Upper lobe of left lung (tissue), 6 donors: ENCODE measurements around the gene CSE1L. TPM values are rescaled to one million over a fixed set of nuclear protein-coding genes. Genes with fewer than 3 reads are reported as not detected.
"Not testable (repeated sequence)": the region's sequence is repeated elsewhere in the genome, so short reads cannot be mapped to it uniquely, and the experiment has no call there.

Experiments used
- ATAC-seq, 2 donors: fragments of 200-7000 bp; cut with Tn5 transposase; one replicate each; pipeline ENCODE4 v1.9.1; 2022; ENCODE audit warnings: mild to moderate bottlenecking in 2 of 2, moderate library complexity in 2 of 2; ENCODE audit not compliant: low FRiP score in 2 of 2
- DNase-seq, 2 donors: peaks; one replicate each; pipeline ENCODE4 v3.0.0-alpha.2; 2019 to 2020
- H3K27ac ChIP-seq, 4 donors: fragments of 200-600 bp; sonication (generic); one replicate each; pipeline ENCODE4 v1.5.1; 2016 to 2019
- H3K27me3 ChIP-seq, 4 donors: fragments of 200-600 bp; sonication (generic); one replicate each; pipeline ENCODE4 v1.5.1; 2017 to 2019
- H3K36me3 ChIP-seq, 4 donors: fragments of 200-600 bp; sonication (generic); one replicate each; pipeline ENCODE4 v1.5.1; 2016 to 2019
- H3K4me1 ChIP-seq, 4 donors: fragments of 200-600 bp; sonication (generic); one replicate each; pipeline ENCODE4 v1.5.1; 2018 to 2019
- H3K4me3 ChIP-seq, 4 donors: fragments of 200-600 bp; sonication (generic); one replicate each; pipeline ENCODE4 v1.5.1; 2017 to 2019; ENCODE audit warnings: mild to moderate bottlenecking in 2 of 4, moderate library complexity in 1 of 4
- H3K9me3 ChIP-seq, 4 donors: fragments of 200-600 bp; sonication (generic); one replicate each; pipeline ENCODE4 v1.5.1; 2018 to 2019
- EP300 ChIP-seq, 4 donors: sonication (generic); formaldehyde crosslinking; IDR thresholded peaks; one replicate each; pipeline ENCODE4 v1.5.1; 2017; ENCODE audit warnings: antibody characterized with exemption in 4 of 4, control low read depth in 2 of 4
- POLR2A ChIP-seq, 4 donors: fragments of 450-650 bp; IDR thresholded peaks; one replicate each; pipeline ENCODE4 v1.5.1; 2016 to 2017; ENCODE audit warnings: antibody characterized with exemption in 4 of 4, mild to moderate bottlenecking in 2 of 4
- POLR2AphosphoS5 ChIP-seq, 2 donors: sonication (generic); formaldehyde crosslinking; IDR thresholded peaks; one replicate each; pipeline ENCODE4 v1.5.1; 2017; ENCODE audit warnings: antibody characterized with exemption in 2 of 2
- WGBS, 2 donors: methylation state at CpG; one replicate each; pipeline ENCODE4 v1.1.5; 2017 to 2018; 5-methylcytosine and 5-hydroxymethylcytosine counted together
- total RNA-seq, 6 donors: library from RNA; depleted of rRNA in 4 of 6; stranded (reverse); fragments of >200 nt in 4 of 6; gene quantifications; one replicate each; pipeline versions ENCODE4 v1.1.0 to v1.2.1, GENCODE V29; 2016 to 2021
- TF ChIP-seq, protein P1 (sequence below), 6 experiments: fragments of 450-650 bp in 4 of 6; fragments of 200-600 bp in 2 of 6; sonication (generic) in 2 of 6; IDR thresholded peaks; one replicate each; pipeline ENCODE4 v1.5.1; 2016 to 2019; ENCODE audit warnings: antibody characterized with exemption in 6 of 6
- donor health status: DM: no; HTN: no; CAD: no; lungs with moderate emphysema.
- donor health status: DM: no; HTN: yes; CAD: no; lungs with severe emphysema.

Gene CSE1L
- total RNA-seq, 6 donors from 2014 or later, result 10.4 to 40.4 (median 27.2) TPM

- peaks cover 20 to 71% (median 40%) of the 10 kb centered on the region in 4 donors for H3K36me3 ChIP-seq
- H3K4me3 ChIP-seq, result no peak overlapping the region
- no peak overlapping the region for H3K27ac ChIP-seq
- H3K9me3 ChIP-seq, result no peaks in the 10 kb centered on the region
- no peak for DNase-seq
- no peak for ATAC-seq
- WGBS, 2 donors, result 64 to 66% methylated on average over 4 of the region's 4 CpGs
- TF ChIP-seq, protein P1, sequence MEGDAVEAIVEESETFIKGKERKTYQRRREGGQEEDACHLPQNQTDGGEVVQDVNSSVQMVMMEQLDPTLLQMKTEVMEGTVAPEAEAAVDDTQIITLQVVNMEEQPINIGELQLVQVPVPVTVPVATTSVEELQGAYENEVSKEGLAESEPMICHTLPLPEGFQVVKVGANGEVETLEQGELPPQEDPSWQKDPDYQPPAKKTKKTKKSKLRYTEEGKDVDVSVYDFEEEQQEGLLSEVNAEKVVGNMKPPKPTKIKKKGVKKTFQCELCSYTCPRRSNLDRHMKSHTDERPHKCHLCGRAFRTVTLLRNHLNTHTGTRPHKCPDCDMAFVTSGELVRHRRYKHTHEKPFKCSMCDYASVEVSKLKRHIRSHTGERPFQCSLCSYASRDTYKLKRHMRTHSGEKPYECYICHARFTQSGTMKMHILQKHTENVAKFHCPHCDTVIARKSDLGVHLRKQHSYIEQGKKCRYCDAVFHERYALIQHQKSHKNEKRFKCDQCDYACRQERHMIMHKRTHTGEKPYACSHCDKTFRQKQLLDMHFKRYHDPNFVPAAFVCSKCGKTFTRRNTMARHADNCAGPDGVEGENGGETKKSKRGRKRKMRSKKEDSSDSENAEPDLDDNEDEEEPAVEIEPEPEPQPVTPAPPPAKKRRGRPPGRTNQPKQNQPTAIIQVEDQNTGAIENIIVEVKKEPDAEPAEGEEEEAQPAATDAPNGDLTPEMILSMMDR (IDR thresholded peaks at IDR 0.05), result no peak
- TF ChIP-seq POLR2AphosphoS5 (IDR thresholded peaks at IDR 0.05) (no peak), POLR2A (IDR thresholded peaks at IDR 0.05) (no peak), EP300 (IDR thresholded peaks at IDR 0.05) (no peak)
- H3K4me1 ChIP-seq, result peaks cover 0 to 5% (median 1%) of the 10 kb centered on the region in 4 donors
- no peaks in the 10 kb centered on the region for H3K27me3 ChIP-seq
Measured at GRCh38 chr20:49100972-49101371, 54.9 kb downstream of the CSE1L start.

DNA sequence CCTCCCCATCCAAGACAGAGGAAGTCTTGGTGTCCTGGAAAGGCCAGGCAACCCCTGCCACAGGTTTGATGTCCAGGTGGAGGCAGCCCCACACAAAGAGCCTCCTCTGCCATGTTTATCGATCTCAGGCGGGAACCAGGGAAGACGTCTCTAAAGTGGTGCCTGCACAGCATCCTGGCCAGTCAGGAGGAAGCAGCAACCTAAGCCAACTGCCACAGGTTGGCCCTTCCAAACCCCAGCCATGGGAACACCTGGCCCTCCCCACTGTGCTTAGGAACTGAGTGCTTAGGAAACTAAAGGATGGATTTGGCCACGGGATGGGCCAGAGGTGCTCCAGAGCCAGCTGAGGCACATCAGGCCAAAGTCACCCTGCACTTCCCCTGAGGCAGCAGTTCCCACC, 56.9 kb downstream of the CSE1L start:
- peaks cover 8 to 59% (median 32%) of the 10 kb centered on the region in 4 donors for H3K36me3 ChIP-seq
- H3K9me3 ChIP-seq, result no peaks in the 10 kb centered on the region
- DNase-seq (no peak), ATAC-seq (no peak)
- peaks cover 0 to 5% (median 1%) of the 10 kb centered on the region in 4 donors for H3K4me1 ChIP-seq
- no peak overlapping the region for H3K4me3 ChIP-seq
- WGBS, 2 donors, result 92% methylated on average over 4 of the region's 4 CpGs
- no peak for TF ChIP-seq EP300 (IDR thresholded peaks at IDR 0.05)
- TF ChIP-seq POLR2A (IDR thresholded peaks at IDR 0.05), result no peak
- TF ChIP-seq POLR2AphosphoS5 (IDR thresholded peaks at IDR 0.05), result no peak
- TF ChIP-seq, protein P1 (IDR thresholded peaks at IDR 0.05), result no peak
- H3K27me3 ChIP-seq, result no peaks in the 10 kb centered on the region
- H3K27ac ChIP-seq, result no peak overlapping the region

DNA sequence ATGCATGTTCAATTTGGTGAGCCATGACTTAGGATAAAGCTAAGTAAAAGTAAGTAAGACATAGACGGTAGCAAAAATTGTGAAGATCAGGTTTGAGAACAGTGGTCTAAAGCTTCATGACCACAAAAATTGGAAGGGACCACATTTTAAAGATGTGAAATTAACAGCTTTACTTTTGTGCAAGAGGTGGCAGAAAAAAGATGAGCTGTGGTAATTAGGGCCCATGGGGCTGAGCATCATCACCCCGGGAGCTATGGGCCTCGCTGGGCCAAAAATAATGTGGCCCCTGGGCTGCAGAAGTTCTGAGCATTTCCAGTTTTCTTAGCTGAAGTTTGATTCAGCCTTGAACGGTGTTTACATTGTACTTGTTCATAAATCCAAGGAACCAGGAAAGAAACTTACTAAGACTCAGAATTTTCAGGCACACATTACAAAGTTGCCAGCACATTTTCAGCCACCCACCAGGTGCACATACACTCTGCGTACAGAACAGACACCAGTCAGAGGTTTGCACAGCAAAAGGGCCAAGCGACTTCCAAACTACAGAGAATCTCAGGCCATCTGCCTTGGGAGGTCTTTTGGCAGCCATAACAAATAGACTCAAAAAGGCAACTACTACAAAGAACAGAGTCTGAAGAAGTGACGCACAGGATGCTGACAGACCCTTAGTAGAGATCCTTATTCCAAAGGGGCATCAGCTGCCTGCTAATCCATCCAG, 57.7 kb downstream of the CSE1L start:
- Histone ChIP-seq H3K4me3 (no peak overlapping the region), H3K27ac (no peak overlapping the region), H3K9me3 (no peaks in the 10 kb centered on the region), H3K36me3 (peaks cover 8 to 52% (median 30%) of the 10 kb centered on the region in 4 donors), H3K4me1 (peaks cover 0 to 5% (median 1%) of the 10 kb centered on the region in 4 donors), H3K27me3 (no peaks in the 10 kb centered on the region)
- ATAC-seq, result no peak
- 87 to 94% methylated on average over 7 of the region's 7 CpGs for WGBS, 2 donors
- DNase-seq, result no peak
- no peak for TF ChIP-seq POLR2AphosphoS5 (IDR thresholded peaks at IDR 0.05)
- no peak for TF ChIP-seq EP300 (IDR thresholded peaks at IDR 0.05)
- TF ChIP-seq, protein P1 (IDR thresholded peaks at IDR 0.05), result no peak
- TF ChIP-seq POLR2A (IDR thresholded peaks at IDR 0.05), result no peak

DNA sequence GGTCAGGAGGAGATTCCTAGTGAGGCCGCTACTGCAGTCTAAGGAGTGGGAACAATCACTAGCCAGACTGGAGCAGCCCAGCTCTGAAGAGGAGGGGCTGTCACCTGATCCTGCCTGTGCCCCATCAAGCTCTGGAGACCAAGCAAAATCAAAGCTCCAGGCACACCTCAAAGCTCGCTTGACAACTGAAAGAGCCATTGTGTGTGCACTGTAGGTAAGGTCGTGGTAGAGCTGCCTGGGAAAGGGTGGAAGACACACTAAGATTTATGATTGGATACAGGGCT, 58.2 kb downstream of the CSE1L start:
- Histone ChIP-seq H3K4me3 (no peak overlapping the region), H3K27ac (no peak overlapping the region), H3K27me3 (no peaks in the 10 kb centered on the region), H3K4me1 (peaks cover 0 to 5% (median 1%) of the 10 kb centered on the region in 4 donors), H3K36me3 (peaks cover 7 to 47% (median 27%) of the 10 kb centered on the region in 4 donors), H3K9me3 (no peaks in the 10 kb centered on the region)
- DNase-seq (no peak), ATAC-seq (no peak)
- TF ChIP-seq, protein P1 (IDR thresholded peaks at IDR 0.05), result no peak
- TF ChIP-seq POLR2AphosphoS5 (IDR thresholded peaks at IDR 0.05), result no peak
- TF ChIP-seq POLR2A (IDR thresholded peaks at IDR 0.05), result no peak
- TF ChIP-seq EP300 (IDR thresholded peaks at IDR 0.05), result no peak
- 90 to 91% methylated on average over 3 of the region's 3 CpGs for WGBS, 2 donors

- not testable (repeated sequence) for H3K27ac ChIP-seq, DNase-seq, H3K27me3 ChIP-seq, H3K9me3 ChIP-seq, H3K4me1 ChIP-seq, ATAC-seq, H3K4me3 ChIP-seq
- H3K36me3 ChIP-seq, result peaks cover 7 to 45% (median 29%) of the 10 kb centered on the region in 4 donors
- 92 to 98% methylated on average over 11 of the region's 11 CpGs for WGBS, 2 donors
Measured at GRCh38 chr20:49104979-49105547, 59.0 kb downstream of the CSE1L start.
